Activated naive CD8-positive, alpha-beta T cell (primary cell): ENCODE measurements around the gene CEP95.

Experiments
- H3K27ac Mint-ChIP-seq: one replicate; pipeline ENCODE4 v1.8.0; 2021; ENCODE audit warnings: mixed read lengths
- H3K27me3 Mint-ChIP-seq: one replicate; pipeline ENCODE4 v1.8.0; 2021; ENCODE audit warnings: mixed read lengths
- H3K36me3 Mint-ChIP-seq: one replicate; pipeline ENCODE4 v1.8.0; 2021; ENCODE audit warnings: mixed read lengths
- H3K4me1 Mint-ChIP-seq: one replicate; pipeline ENCODE4 v1.8.0; 2021; ENCODE audit warnings: low read depth, mixed read lengths
- H3K4me3 Mint-ChIP-seq: one replicate; pipeline ENCODE4 v1.8.0; 2021; ENCODE audit warnings: mild to moderate bottlenecking, mixed read lengths
- H3K9me3 Mint-ChIP-seq: one replicate; pipeline ENCODE4 v1.8.0; 2021; ENCODE audit warnings: low read depth, mixed read lengths

The CEP95 gene

GRCh38 chr17:64500862-64501765 is 5.7 kb upstream of the CEP95 start:
- peaks cover 36% of the 10 kb centered on the region for H3K36me3 Mint-ChIP-seq
- no peaks in the 10 kb centered on the region for H3K27me3 Mint-ChIP-seq
- peaks cover 77% of the 10 kb centered on the region for H3K4me1 Mint-ChIP-seq
- no peaks in the 10 kb centered on the region for H3K9me3 Mint-ChIP-seq
- peak overlapping the region; percentile 92 for H3K27ac Mint-ChIP-seq
- peak overlapping the region; percentile 100 for H3K4me3 Mint-ChIP-seq

- Mint-ChIP-seq H3K36me3 (peaks cover 36% of the 10 kb centered on the region), H3K4me3 (peak overlapping the region; percentile 100), H3K9me3 (no peaks in the 10 kb centered on the region), H3K27ac (peak overlapping the region; percentile 92), H3K27me3 (no peaks in the 10 kb centered on the region), H3K4me1 (peaks cover 74% of the 10 kb centered on the region)
These were observed 4.8 kb upstream of the CEP95 start for GRCh38 chr17:64502021-64502420.

GRCh38 chr17:64502809-64503208 is 4.0 kb upstream of the CEP95 start:
- Mint-ChIP-seq H3K27ac (peak overlapping the region; percentile 92), H3K27me3 (no peaks in the 10 kb centered on the region), H3K4me3 (peak overlapping the region; percentile 100), H3K4me1 (peaks cover 72% of the 10 kb centered on the region), H3K36me3 (peaks cover 37% of the 10 kb centered on the region), H3K9me3 (no peaks in the 10 kb centered on the region)

- H3K27me3 Mint-ChIP-seq = no peaks in the 10 kb centered on the region
- peak overlapping the region; percentile 92 for H3K27ac Mint-ChIP-seq
- H3K4me1 Mint-ChIP-seq = peaks cover 72% of the 10 kb centered on the region
- H3K9me3 Mint-ChIP-seq = no peaks in the 10 kb centered on the region
- peak overlapping the region; percentile 100 for H3K4me3 Mint-ChIP-seq
- peaks cover 37% of the 10 kb centered on the region for H3K36me3 Mint-ChIP-seq
These were observed 3.4 kb upstream of the CEP95 start for GRCh38 chr17:64503341-64503740.

DNA sequence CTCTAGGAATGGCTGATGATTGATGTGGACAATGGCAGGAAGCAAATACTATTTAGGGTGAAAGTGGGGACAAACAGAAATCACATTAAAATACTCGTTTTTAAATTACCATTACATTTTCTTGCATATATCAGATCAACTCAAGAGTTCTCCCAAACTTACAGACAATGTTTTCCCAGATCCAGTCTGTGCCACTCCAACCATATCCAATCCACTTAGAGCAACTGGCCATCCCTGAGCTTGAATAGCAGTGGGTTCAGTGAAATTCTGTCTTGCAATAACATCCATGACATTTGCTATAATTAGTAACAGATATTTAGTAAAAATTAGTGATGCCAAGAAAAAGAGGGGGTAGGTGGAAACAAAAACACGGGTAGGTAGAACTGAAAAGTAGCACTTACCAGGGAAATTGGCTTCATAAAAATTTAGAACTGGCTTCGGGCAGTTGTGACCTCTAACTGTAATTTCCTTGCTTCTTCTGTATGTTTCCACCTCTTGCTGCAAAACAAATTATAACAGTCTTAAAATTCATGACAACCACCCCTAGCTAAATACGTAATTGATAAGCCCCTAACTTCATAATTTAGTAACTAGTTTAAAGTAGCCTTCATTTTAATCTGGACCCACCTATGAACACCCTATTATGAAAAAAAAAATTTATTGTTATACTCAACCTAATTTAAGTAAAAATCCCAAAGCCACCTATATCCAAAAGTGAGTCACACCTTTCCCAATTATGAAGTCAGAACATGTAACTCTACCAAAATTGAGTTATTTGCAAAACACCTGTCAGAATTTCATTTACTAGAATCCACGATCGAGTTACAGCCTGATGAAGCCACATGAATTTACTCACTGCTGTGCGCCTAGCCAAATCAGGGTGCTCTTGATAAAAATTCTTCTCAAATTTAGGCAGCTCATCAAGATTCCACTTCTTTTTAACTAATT is 2.7 kb upstream of the CEP95 start:
- Mint-ChIP-seq H3K4me3 (peak overlapping the region; percentile 100), H3K4me1 (peaks cover 71% of the 10 kb centered on the region), H3K27ac (peak overlapping the region; percentile 92), H3K27me3 (no peaks in the 10 kb centered on the region), H3K36me3 (peaks cover 37% of the 10 kb centered on the region), H3K9me3 (no peaks in the 10 kb centered on the region)

GRCh38 chr17:64504769-64505339 is 1.9 kb upstream of the CEP95 start:
- Mint-ChIP-seq H3K4me1 (peaks cover 66% of the 10 kb centered on the region), H3K36me3 (peaks cover 35% of the 10 kb centered on the region), H3K27me3 (no peaks in the 10 kb centered on the region), H3K27ac (peak overlapping the region; percentile 92), H3K9me3 (no peaks in the 10 kb centered on the region), H3K4me3 (peak overlapping the region; percentile 100)

GRCh38 chr17:64505340-64506200 is 1.2 kb upstream of the CEP95 start:
- no peaks in the 10 kb centered on the region for H3K27me3 Mint-ChIP-seq
- no peaks in the 10 kb centered on the region for H3K9me3 Mint-ChIP-seq
- H3K4me1 Mint-ChIP-seq = peaks cover 63% of the 10 kb centered on the region
- peaks cover 32% of the 10 kb centered on the region for H3K36me3 Mint-ChIP-seq
- peak overlapping the region; percentile 100 for H3K27ac Mint-ChIP-seq
- peak overlapping the region; percentile 100 for H3K4me3 Mint-ChIP-seq

GRCh38 chr17:64506201-64506575 is 589 bp upstream of the CEP95 start, which contains the start of gene DDX5:
DDX5 (minus strand) TSS chr17:64506289; CDS start chr17:64506119, 170 bp downstream.
- H3K4me1 Mint-ChIP-seq = peaks cover 61% of the 10 kb centered on the region
- H3K27ac Mint-ChIP-seq = peak within 1 kb of the TSS; percentile 100
- H3K36me3 Mint-ChIP-seq = peaks cover 32% of the 10 kb centered on the region
- H3K4me3 Mint-ChIP-seq = peak within 1 kb of the TSS; percentile 100
- H3K9me3 Mint-ChIP-seq = no peaks in the 10 kb centered on the region
- H3K27me3 Mint-ChIP-seq = no peaks in the 10 kb centered on the region

DNA sequence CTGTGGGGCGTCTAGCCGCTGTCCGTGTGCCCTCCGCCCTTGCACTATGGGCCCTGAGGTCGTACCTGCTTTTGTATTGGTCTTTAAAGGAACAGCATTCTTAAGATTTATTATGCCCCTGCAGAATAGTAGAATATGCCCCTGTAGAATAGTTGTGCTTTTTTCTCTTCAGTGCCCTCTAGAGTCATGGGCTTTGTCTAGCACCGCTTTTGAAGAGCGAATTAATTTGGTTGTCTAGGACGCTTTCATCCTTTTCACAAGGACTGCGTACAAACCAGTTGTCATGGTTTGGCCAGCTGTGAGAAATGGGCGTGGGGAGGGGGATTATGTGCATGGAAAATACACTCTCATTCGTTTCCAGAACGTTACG is 621 bp downstream of the CEP95 start:
- Mint-ChIP-seq H3K27ac (peak overlapping the region; percentile 100), H3K4me1 (peaks cover 56% of the 10 kb centered on the region), H3K27me3 (no peaks in the 10 kb centered on the region), H3K36me3 (peaks cover 24% of the 10 kb centered on the region), H3K4me3 (peak overlapping the region; percentile 100), H3K9me3 (no peaks in the 10 kb centered on the region)

- Mint-ChIP-seq H3K4me1 (peaks cover 50% of the 10 kb centered on the region), H3K9me3 (no peaks in the 10 kb centered on the region), H3K27ac (no peak overlapping the region), H3K27me3 (no peaks in the 10 kb centered on the region), H3K4me3 (peak overlapping the region; percentile 100), H3K36me3 (peaks cover 17% of the 10 kb centered on the region)
These were observed 1.9 kb downstream of the CEP95 start for GRCh38 chr17:64508683-64509082.

- peak overlapping the region; percentile 66 for H3K4me3 Mint-ChIP-seq
- no peaks in the 10 kb centered on the region for H3K27me3 Mint-ChIP-seq
- H3K36me3 Mint-ChIP-seq = peaks cover 14% of the 10 kb centered on the region
- peaks cover 46% of the 10 kb centered on the region for H3K4me1 Mint-ChIP-seq
- no peak overlapping the region for H3K27ac Mint-ChIP-seq
- no peaks in the 10 kb centered on the region for H3K9me3 Mint-ChIP-seq
These were observed 2.4 kb downstream of the CEP95 start for GRCh38 chr17:64509179-64509578.

DNA sequence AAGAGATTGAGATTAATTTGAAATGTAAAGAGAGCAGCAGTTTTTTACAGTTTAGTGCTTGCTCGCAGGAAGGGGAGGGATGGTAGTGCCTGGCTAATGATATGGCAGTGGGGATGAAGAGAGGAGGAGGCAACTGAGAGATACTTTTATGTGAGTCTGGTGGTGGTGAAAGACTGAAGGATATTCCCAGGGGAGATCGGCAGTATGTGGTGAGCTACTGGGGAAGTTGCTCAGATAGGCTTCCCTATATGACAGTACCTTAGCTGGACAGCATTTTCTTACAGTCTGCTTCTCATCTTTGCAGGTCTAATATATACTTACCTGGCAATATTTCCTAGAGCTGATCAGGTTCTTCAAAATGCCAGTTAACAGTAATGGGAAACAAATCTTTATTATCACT is 8.6 kb downstream of the CEP95 start:
- Mint-ChIP-seq H3K4me3 (no peak overlapping the region), H3K27me3 (no peaks in the 10 kb centered on the region), H3K9me3 (no peaks in the 10 kb centered on the region), H3K4me1 (peaks cover 37% of the 10 kb centered on the region), H3K36me3 (peaks cover 4% of the 10 kb centered on the region), H3K27ac (peak overlapping the region; percentile 46)

DNA sequence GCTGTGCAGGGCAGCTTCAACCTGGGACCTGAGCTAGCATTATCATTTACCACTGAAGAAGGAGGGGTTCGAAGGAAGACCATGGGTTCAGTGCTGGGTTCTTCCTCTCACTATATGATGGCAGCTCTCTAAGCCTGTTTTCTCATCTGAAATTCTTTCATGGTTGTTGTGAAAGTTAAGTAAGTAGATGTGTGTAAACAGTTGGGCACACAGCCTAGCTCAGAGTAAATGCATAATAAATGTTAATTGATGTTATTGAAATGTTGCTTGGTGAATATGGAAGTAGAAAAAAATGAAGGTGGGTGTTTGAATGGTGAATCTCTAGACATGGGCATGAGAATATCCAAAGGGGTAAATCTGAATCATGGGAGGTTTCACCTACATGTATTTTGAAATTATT is 9.1 kb downstream of the CEP95 start:
- Mint-ChIP-seq H3K9me3 (no peaks in the 10 kb centered on the region), H3K4me1 (peaks cover 35% of the 10 kb centered on the region), H3K27ac (peak overlapping the region; percentile 0), H3K27me3 (no peaks in the 10 kb centered on the region), H3K4me3 (no peak overlapping the region), H3K36me3 (peaks cover 4% of the 10 kb centered on the region)

DNA sequence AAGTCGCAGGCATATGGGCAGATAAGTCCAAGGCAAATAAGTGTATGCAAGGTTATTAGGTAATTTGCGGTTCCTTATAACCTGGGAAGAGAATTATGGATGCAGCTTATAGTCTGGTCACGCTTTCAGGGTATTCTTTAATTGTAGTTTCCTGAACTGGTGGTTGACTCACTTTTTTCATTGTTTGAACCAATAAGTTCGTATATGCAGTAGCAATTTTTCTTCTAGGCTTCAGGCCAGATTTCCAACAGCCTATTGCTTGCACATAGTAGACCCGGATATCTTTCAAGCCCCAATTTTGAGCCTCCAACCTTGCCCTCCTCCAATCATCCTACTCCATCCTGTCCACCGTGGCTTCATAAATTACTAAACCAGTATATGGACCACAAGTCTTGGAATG is 12.8 kb downstream of the CEP95 start:
- no peaks in the 10 kb centered on the region for H3K27me3 Mint-ChIP-seq
- peaks cover 21% of the 10 kb centered on the region for H3K4me1 Mint-ChIP-seq
- no peaks in the 10 kb centered on the region for H3K9me3 Mint-ChIP-seq
- H3K27ac Mint-ChIP-seq = no peak overlapping the region
- peaks cover 9% of the 10 kb centered on the region for H3K36me3 Mint-ChIP-seq
- H3K4me3 Mint-ChIP-seq = no peak overlapping the region
